C4-2B (cell line): ENCODE results near the gene KIAA1143.

ENCODE experiments used
- CTCF ChIP-seq: fragments of 450-650 bp; conservative IDR thresholded peaks from 2 replicates; pipeline ENCODE4 v1.5.1; 2017; ENCODE audit warnings: mild to moderate bottlenecking
- ZFX ChIP-seq: fragments of 450-650 bp; IDR thresholded peaks from 2 replicates; pipeline ENCODE4 v1.6.1; 2017

GRCh38 chr3:44729384-44729910, 32.0 kb downstream of the KIAA1143 start, which contains the start of gene ZNF501:
- TF ChIP-seq CTCF (no peak), ZFX (peak; percentile 41; the same call in 1 of the 2 replicates)
